Mammary epithelial cell (primary cell): Measurements from ENCODE around the gene CREG2.

ENCODE experiments used
- CTCF ChIP-seq, 2 donors: IDR thresholded peaks in 1 of 2; conservative IDR thresholded peaks in 1 of 2; 2 replicates each; pipeline ENCODE4 v1.5.1; 2011 to 2012; ENCODE audit warnings: inconsistent platforms in 2 of 2, low read length in 2 of 2, mild to moderate bottlenecking in 2 of 2, control low read depth in 1 of 2, low read depth in 1 of 2; ENCODE audit not compliant: insufficient read depth in 1 of 2; ENCODE audit errors: extremely low read depth in 1 of 2
- EZH2 ChIP-seq: IDR thresholded peaks from 2 replicates; pipeline ENCODE4 v1.6.1; 2012; ENCODE audit warnings: low read length, inconsistent platforms, borderline replicate concordance

DNA sequence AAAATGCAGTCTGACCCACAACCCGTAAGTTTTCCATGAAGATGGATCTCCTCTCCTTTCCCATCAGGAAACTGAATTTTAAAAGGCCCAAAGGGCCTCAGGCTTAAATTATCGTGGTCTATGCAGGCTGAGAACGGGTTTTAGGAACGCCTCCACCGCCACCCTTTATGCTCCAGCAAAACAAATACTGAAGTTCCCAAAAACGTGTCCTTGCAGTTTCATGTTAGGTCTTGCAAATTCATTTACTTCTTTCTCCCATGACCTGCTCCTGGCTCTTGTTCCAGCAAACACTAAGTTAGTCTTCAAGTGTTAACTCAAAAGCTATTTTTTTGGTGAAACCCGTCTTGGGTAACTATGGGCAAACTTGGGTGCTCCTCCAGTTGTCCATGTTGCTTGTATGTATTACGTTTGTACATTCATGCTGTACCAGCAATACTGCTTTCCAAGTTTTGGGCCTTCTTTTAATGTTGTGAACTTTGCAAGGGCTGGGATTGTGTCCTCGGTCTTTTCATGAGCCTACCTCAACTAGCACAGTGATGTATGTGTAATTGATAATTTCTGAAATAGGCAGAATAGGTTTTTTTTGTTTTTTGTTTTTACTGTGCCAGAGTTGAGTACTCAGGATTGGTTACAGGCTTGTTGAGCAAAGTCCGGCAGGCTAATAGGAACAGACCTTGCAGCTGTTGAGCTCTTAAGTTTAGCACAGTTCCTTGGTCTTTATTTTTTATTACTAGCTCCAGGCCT, 77.0 kb downstream of the CREG2 start:
- TF ChIP-seq EZH2 = no peak
- no peak for TF ChIP-seq CTCF (conservative IDR thresholded peaks at IDR 0.05 in 1 of 2, IDR thresholded peaks at IDR 0.05 in 1 of 2; ENCODE audit: extremely low read depth in 1 of 2, insufficient read depth in 1 of 2, low read depth in 1 of 2, low read length in 2 of 2)
